DND-41 (cell line): Measurements from ENCODE around the gene GALNT4.

Source experiments
- EZH2 ChIP-seq: IDR thresholded peaks from 3 replicates; pipeline ENCODE4 v1.6.1; 2012; ENCODE audit warnings: borderline replicate concordance, low read depth, mild to moderate bottlenecking, moderate library complexity, low read length, inconsistent platforms; ENCODE audit not compliant: severe bottlenecking
- TF ChIP-seq, protein P1 (sequence below): IDR thresholded peaks from 2 replicates; pipeline ENCODE4 v1.5.1; 2012; ENCODE audit warnings: borderline replicate concordance, low read length, moderate library complexity, mild to moderate bottlenecking; ENCODE audit not compliant: poor library complexity, severe bottlenecking; ENCODE audit errors: extremely low read depth

DNA sequence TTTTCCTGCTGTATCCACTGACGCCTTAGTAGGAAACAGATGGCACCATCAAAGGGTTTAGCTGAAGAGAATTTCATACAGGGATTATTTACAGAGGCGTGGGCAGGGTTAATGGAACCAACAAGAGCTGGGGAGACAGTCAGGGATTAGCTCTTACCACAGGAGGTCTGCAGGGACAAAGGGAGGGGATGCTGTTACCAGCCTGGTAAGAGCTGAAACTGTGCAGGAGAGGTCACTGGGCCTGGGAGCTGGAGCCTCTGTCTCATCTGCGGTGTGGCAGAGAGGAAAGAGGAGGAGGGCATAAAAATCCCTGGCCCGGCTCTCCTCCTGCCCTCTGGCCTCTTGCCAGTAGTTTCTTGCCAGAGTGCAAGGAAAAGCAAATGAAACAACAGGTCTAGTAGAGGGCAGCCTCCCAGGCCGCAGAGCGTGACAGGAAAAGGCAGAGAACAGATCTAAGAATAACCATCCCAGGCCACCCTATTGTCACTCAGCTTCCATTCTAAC, 20.1 kb upstream of the GALNT4 start:
- TF ChIP-seq, protein P1, sequence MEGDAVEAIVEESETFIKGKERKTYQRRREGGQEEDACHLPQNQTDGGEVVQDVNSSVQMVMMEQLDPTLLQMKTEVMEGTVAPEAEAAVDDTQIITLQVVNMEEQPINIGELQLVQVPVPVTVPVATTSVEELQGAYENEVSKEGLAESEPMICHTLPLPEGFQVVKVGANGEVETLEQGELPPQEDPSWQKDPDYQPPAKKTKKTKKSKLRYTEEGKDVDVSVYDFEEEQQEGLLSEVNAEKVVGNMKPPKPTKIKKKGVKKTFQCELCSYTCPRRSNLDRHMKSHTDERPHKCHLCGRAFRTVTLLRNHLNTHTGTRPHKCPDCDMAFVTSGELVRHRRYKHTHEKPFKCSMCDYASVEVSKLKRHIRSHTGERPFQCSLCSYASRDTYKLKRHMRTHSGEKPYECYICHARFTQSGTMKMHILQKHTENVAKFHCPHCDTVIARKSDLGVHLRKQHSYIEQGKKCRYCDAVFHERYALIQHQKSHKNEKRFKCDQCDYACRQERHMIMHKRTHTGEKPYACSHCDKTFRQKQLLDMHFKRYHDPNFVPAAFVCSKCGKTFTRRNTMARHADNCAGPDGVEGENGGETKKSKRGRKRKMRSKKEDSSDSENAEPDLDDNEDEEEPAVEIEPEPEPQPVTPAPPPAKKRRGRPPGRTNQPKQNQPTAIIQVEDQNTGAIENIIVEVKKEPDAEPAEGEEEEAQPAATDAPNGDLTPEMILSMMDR = no peak
- TF ChIP-seq EZH2 = no peak
